Ovary (tissue), 3 donors: ENCODE results near the gene TPM1.
"Not testable (repeated sequence)": the region's sequence is repeated elsewhere in the genome, so short reads cannot be mapped to it uniquely, and the experiment has no call there.

Source experiments
- EP300 ChIP-seq: sonication (generic); formaldehyde crosslinking; IDR thresholded peaks from one replicate; pipeline ENCODE4 v1.6.1; 2017; ENCODE audit warnings: antibody characterized with exemption
- TF ChIP-seq, protein P1 (sequence below), 3 donors: fragments of 450-650 bp in 2 of 3; fragments of 200-600 bp in 1 of 3; IDR thresholded peaks; one replicate each; pipeline versions ENCODE4 v1.5.1 to v1.8.0; 2016 to 2022; ENCODE audit warnings: antibody characterized with exemption in 3 of 3, mild to moderate bottlenecking in 1 of 3
- donor health status: DM: no; HTN: no; CAD: no.

DNA sequence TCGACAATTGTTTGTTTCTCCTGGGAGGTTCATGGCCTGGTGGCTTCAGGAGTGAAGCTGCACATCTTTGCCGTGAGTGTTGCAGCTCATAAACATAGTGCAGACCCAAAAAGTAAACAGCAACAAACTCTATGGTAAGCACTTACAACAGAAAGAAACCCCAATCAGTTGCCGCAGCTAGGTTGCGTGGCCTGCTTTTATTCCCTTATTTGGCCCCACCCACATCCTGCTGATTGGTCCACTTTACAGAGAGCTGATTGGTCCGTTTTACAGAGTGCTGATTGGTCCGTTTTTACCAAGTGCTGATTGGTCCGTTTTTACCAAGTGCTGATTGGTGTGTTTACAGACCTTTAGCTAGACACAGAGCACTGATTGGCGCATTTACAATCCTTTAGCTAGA lies 62.8 kb downstream of the TPM1 start:
- TF ChIP-seq EP300: not testable (repeated sequence)
- TF ChIP-seq, protein P1, sequence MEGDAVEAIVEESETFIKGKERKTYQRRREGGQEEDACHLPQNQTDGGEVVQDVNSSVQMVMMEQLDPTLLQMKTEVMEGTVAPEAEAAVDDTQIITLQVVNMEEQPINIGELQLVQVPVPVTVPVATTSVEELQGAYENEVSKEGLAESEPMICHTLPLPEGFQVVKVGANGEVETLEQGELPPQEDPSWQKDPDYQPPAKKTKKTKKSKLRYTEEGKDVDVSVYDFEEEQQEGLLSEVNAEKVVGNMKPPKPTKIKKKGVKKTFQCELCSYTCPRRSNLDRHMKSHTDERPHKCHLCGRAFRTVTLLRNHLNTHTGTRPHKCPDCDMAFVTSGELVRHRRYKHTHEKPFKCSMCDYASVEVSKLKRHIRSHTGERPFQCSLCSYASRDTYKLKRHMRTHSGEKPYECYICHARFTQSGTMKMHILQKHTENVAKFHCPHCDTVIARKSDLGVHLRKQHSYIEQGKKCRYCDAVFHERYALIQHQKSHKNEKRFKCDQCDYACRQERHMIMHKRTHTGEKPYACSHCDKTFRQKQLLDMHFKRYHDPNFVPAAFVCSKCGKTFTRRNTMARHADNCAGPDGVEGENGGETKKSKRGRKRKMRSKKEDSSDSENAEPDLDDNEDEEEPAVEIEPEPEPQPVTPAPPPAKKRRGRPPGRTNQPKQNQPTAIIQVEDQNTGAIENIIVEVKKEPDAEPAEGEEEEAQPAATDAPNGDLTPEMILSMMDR (IDR thresholded peaks at IDR 0.05): not testable (repeated sequence)
